Measurements from ENCODE around the gene CRX.
"Not testable (repeated sequence)": the region's sequence is repeated elsewhere in the genome, so short reads cannot be mapped to it uniquely, and the experiment has no call there.

The CRX gene

GRCh38 chr19:47794526-47794925 lies 27.2 kb upstream of the CRX start:
- H3K27me3 Mint-ChIP-seq (ENCODE audit: low read depth), result no peaks in the 10 kb centered on the region
- no peaks in the 10 kb centered on the region for H3K36me3 Mint-ChIP-seq (ENCODE audit: low read depth)
- H3K4me1 Mint-ChIP-seq (ENCODE audit: low read depth), result no peaks in the 10 kb centered on the region
- no peak overlapping the region for H3K4me3 Mint-ChIP-seq
- no peak for DNase-seq (ENCODE audit: low spot score)
- no peak overlapping the region for H3K27ac Mint-ChIP-seq
- H3K9me3 Mint-ChIP-seq, result peaks cover 5% of the 10 kb centered on the region

GRCh38 chr19:47796785-47797184 lies 25.0 kb upstream of the CRX start:
- peaks cover 10% of the 10 kb centered on the region for H3K9me3 Mint-ChIP-seq
- no peak for DNase-seq (ENCODE audit: low spot score)
- no peaks in the 10 kb centered on the region for H3K4me1 Mint-ChIP-seq (ENCODE audit: low read depth)
- no peak overlapping the region for H3K4me3 Mint-ChIP-seq
- no peaks in the 10 kb centered on the region for H3K36me3 Mint-ChIP-seq (ENCODE audit: low read depth)
- H3K27me3 Mint-ChIP-seq (ENCODE audit: low read depth), result no peaks in the 10 kb centered on the region
- no peak overlapping the region for H3K27ac Mint-ChIP-seq

GRCh38 chr19:47797996-47798903 lies 23.5 kb upstream of the CRX start:
- Mint-ChIP-seq H3K27me3 (ENCODE audit: low read depth) (no peaks in the 10 kb centered on the region), H3K27ac (no peak overlapping the region), H3K36me3 (ENCODE audit: low read depth) (no peaks in the 10 kb centered on the region), H3K4me3 (no peak overlapping the region), H3K9me3 (peaks cover 5% of the 10 kb centered on the region), H3K4me1 (ENCODE audit: low read depth) (no peaks in the 10 kb centered on the region)
- no peak for DNase-seq (ENCODE audit: low spot score)

GRCh38 chr19:47798904-47799266 lies 22.9 kb upstream of the CRX start:
- no peaks in the 10 kb centered on the region for H3K36me3 Mint-ChIP-seq (ENCODE audit: low read depth)
- H3K27me3 Mint-ChIP-seq (ENCODE audit: low read depth), result no peaks in the 10 kb centered on the region
- H3K27ac Mint-ChIP-seq, result no peak overlapping the region
- no peak for DNase-seq (ENCODE audit: low spot score)
- H3K4me1 Mint-ChIP-seq (ENCODE audit: low read depth), result no peaks in the 10 kb centered on the region
- H3K9me3 Mint-ChIP-seq, result peaks cover 5% of the 10 kb centered on the region
- H3K4me3 Mint-ChIP-seq, result no peak overlapping the region

GRCh38 chr19:47801270-47801669 lies 20.5 kb upstream of the CRX start:
- no peaks in the 10 kb centered on the region for H3K4me1 Mint-ChIP-seq (ENCODE audit: low read depth)
- H3K4me3 Mint-ChIP-seq, result no peak overlapping the region
- H3K9me3 Mint-ChIP-seq, result peaks cover 5% of the 10 kb centered on the region
- no peak overlapping the region for H3K27ac Mint-ChIP-seq
- no peak for DNase-seq (ENCODE audit: low spot score)
- no peaks in the 10 kb centered on the region for H3K27me3 Mint-ChIP-seq (ENCODE audit: low read depth)
- no peaks in the 10 kb centered on the region for H3K36me3 Mint-ChIP-seq (ENCODE audit: low read depth)

GRCh38 chr19:47802521-47803043 lies 19.2 kb upstream of the CRX start:
- no peak for DNase-seq (ENCODE audit: low spot score)
- Mint-ChIP-seq H3K4me3 (no peak overlapping the region), H3K27ac (no peak overlapping the region), H3K36me3 (ENCODE audit: low read depth) (no peaks in the 10 kb centered on the region), H3K9me3 (peaks cover 5% of the 10 kb centered on the region), H3K4me1 (ENCODE audit: low read depth) (no peaks in the 10 kb centered on the region), H3K27me3 (ENCODE audit: low read depth) (no peaks in the 10 kb centered on the region)

- H3K4me1 Mint-ChIP-seq (ENCODE audit: low read depth); H3K27ac Mint-ChIP-seq; DNase-seq (ENCODE audit: low spot score); H3K9me3 Mint-ChIP-seq; H3K36me3 Mint-ChIP-seq (ENCODE audit: low read depth); H3K27me3 Mint-ChIP-seq (ENCODE audit: low read depth); H3K4me3 Mint-ChIP-seq: not testable (repeated sequence)
These were observed 18.6 kb upstream of the CRX start for GRCh38 chr19:47803148-47803547.

- H3K4me3 Mint-ChIP-seq; H3K27me3 Mint-ChIP-seq (ENCODE audit: low read depth); H3K4me1 Mint-ChIP-seq (ENCODE audit: low read depth); H3K36me3 Mint-ChIP-seq (ENCODE audit: low read depth); H3K27ac Mint-ChIP-seq; DNase-seq (ENCODE audit: low spot score); H3K9me3 Mint-ChIP-seq: not testable (repeated sequence)
These were observed 18.1 kb upstream of the CRX start for GRCh38 chr19:47803671-47804070.

- not testable (repeated sequence) for H3K27me3 Mint-ChIP-seq (ENCODE audit: low read depth); H3K36me3 Mint-ChIP-seq (ENCODE audit: low read depth); DNase-seq (ENCODE audit: low spot score); H3K4me3 Mint-ChIP-seq; H3K4me1 Mint-ChIP-seq (ENCODE audit: low read depth); H3K9me3 Mint-ChIP-seq; H3K27ac Mint-ChIP-seq
These were observed 17.3 kb upstream of the CRX start, which contains the start of gene TPRX1 for GRCh38 chr19:47804451-47804850. TSS of gene TPRX1 (minus strand) at chr19:47804551. CDS start at chr19:47804539, 12 bp downstream.

GRCh38 chr19:47805313-47805712 lies 16.4 kb upstream of the CRX start:
- H3K27me3 Mint-ChIP-seq (ENCODE audit: low read depth), result no peaks in the 10 kb centered on the region
- H3K27ac Mint-ChIP-seq, result no peak overlapping the region
- H3K36me3 Mint-ChIP-seq (ENCODE audit: low read depth), result no peaks in the 10 kb centered on the region
- DNase-seq (ENCODE audit: low spot score), result no peak
- no peak overlapping the region for H3K4me3 Mint-ChIP-seq
- peaks cover 5% of the 10 kb centered on the region for H3K9me3 Mint-ChIP-seq
- H3K4me1 Mint-ChIP-seq (ENCODE audit: low read depth), result no peaks in the 10 kb centered on the region

- H3K9me3 Mint-ChIP-seq, result no peaks in the 10 kb centered on the region
- no peaks in the 10 kb centered on the region for H3K4me1 Mint-ChIP-seq (ENCODE audit: low read depth)
- H3K36me3 Mint-ChIP-seq (ENCODE audit: low read depth), result no peaks in the 10 kb centered on the region
- H3K27me3 Mint-ChIP-seq (ENCODE audit: low read depth), result no peaks in the 10 kb centered on the region
- no peak for DNase-seq (ENCODE audit: low spot score)
- no peak overlapping the region for H3K27ac Mint-ChIP-seq
- H3K4me3 Mint-ChIP-seq, result no peak overlapping the region
These were observed 15.3 kb upstream of the CRX start for GRCh38 chr19:47806435-47806834.

- no peak overlapping the region for H3K4me3 Mint-ChIP-seq
- no peaks in the 10 kb centered on the region for H3K9me3 Mint-ChIP-seq
- peak; percentile 52 for DNase-seq (ENCODE audit: low spot score)
- H3K27me3 Mint-ChIP-seq (ENCODE audit: low read depth), result no peaks in the 10 kb centered on the region
- H3K4me1 Mint-ChIP-seq (ENCODE audit: low read depth), result no peaks in the 10 kb centered on the region
- H3K27ac Mint-ChIP-seq, result no peak overlapping the region
- no peaks in the 10 kb centered on the region for H3K36me3 Mint-ChIP-seq (ENCODE audit: low read depth)
These were observed 8.3 kb upstream of the CRX start for GRCh38 chr19:47813304-47813994.

- no peaks in the 10 kb centered on the region for H3K4me1 Mint-ChIP-seq (ENCODE audit: low read depth)
- no peaks in the 10 kb centered on the region for H3K36me3 Mint-ChIP-seq (ENCODE audit: low read depth)
- peaks cover 2% of the 10 kb centered on the region for H3K27me3 Mint-ChIP-seq (ENCODE audit: low read depth)
- H3K27ac Mint-ChIP-seq, result no peak overlapping the region
- no peak for DNase-seq (ENCODE audit: low spot score)
- H3K9me3 Mint-ChIP-seq, result no peaks in the 10 kb centered on the region
- H3K4me3 Mint-ChIP-seq, result no peak overlapping the region
These were observed 7.8 kb upstream of the CRX start for GRCh38 chr19:47813995-47814328.

GRCh38 chr19:47816270-47816669 lies 5.5 kb upstream of the CRX start:
- peaks cover 19% of the 10 kb centered on the region for H3K27me3 Mint-ChIP-seq (ENCODE audit: low read depth)
- not testable (repeated sequence) for DNase-seq (ENCODE audit: low spot score); H3K9me3 Mint-ChIP-seq; H3K4me1 Mint-ChIP-seq (ENCODE audit: low read depth); H3K36me3 Mint-ChIP-seq (ENCODE audit: low read depth); H3K4me3 Mint-ChIP-seq; H3K27ac Mint-ChIP-seq
